Suprapubic skin (tissue), 4 donors: Measurements from ENCODE around the gene SLCO1B1.

Experiments used
- CTCF ChIP-seq, 2 donors: fragments of 200-600 bp in 1 of 2; fragments of 450-650 bp in 1 of 2; sonication (generic) in 1 of 2; IDR thresholded peaks; one replicate each; pipeline ENCODE4 v1.5.1; 2016 to 2019; ENCODE audit warnings: antibody characterized with exemption in 2 of 2, mild to moderate bottlenecking in 1 of 2, moderate library complexity in 1 of 2
- POLR2A ChIP-seq, 2 donors: fragments of 450-650 bp; IDR thresholded peaks; one replicate each; pipeline ENCODE4 v1.6.1; 2017; ENCODE audit warnings: antibody characterized with exemption in 2 of 2, mild to moderate bottlenecking in 2 of 2, moderate library complexity in 2 of 2
- POLR2AphosphoS5 ChIP-seq, 3 donors: sonication (generic); formaldehyde crosslinking; IDR thresholded peaks; one replicate each; pipeline ENCODE4 v1.6.1; 2017; ENCODE audit warnings: antibody characterized with exemption in 3 of 3

GRCh38 chr12:21264232-21264631 lies 133.2 kb downstream of the SLCO1B1 start:
- no peak for TF ChIP-seq CTCF (IDR thresholded peaks at IDR 0.05)
- TF ChIP-seq POLR2A (IDR thresholded peaks at IDR 0.05) = no peak
- TF ChIP-seq POLR2AphosphoS5 (IDR thresholded peaks at IDR 0.05) = no peak
